Measurements from ENCODE around the gene SPATS2. TPM values are rescaled to one million over a fixed set of nuclear protein-coding genes. Genes with fewer than 3 reads are reported as not detected.

SPATS2 gene
- total RNA-seq, 1 donor from 2014 or later, result 14.8 TPM

DNA sequence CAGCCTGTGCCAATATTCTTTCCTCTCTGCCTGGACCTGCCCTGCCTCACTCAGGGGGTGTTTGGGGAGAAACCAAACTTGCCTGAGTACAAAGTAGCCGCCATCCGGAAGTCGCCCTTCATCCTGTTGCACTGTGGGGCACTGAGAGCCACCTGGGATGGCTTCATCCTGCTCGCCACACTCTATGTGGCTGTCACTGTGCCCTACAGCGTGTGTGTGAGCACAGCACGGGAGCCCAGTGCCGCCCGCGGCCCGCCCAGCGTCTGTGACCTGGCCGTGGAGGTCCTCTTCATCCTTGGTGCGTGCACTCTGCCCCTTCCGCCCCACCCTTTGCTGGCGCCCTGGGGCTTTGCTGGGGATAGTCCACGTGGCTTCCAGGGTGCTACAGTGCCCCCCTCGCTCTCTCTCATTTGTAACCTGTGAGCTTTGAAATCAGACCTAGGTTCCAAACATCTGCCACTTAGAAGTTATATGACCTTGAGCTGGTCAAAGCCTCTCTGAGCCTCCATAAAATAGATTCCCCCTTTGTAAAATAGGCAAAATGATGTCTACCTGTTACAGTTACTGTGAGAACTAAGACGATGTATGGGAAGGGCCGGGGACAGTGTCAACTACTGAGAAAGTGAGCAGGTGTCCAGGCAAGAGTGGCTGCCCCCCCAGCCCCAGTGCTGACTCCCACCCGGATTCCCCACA, 176.1 kb downstream of the SPATS2 start:
- DNase-seq (ENCODE audit: low spot score) (no peak), ATAC-seq (no peak)
- intact Hi-C loops (cut with DNase I), result no loop called here

- DNase-seq (ENCODE audit: low spot score), result no peak
- no peak for ATAC-seq
- intact Hi-C loops (cut with DNase I), result no loop called here
Measured at GRCh38 chr12:49543914-49544815, 176.9 kb downstream of the SPATS2 start.

- intact Hi-C loops (cut with DNase I), result no loop called here
- DNase-seq (ENCODE audit: low spot score) (no peak), ATAC-seq (no peak)
Measured at GRCh38 chr12:49545815-49546214, 178.6 kb downstream of the SPATS2 start.

- DNase-seq (ENCODE audit: low spot score) (no peak), ATAC-seq (no peak)
- intact Hi-C loops (cut with DNase I), result no loop called here
Measured at GRCh38 chr12:49546481-49546880, 179.2 kb downstream of the SPATS2 start.

DNA sequence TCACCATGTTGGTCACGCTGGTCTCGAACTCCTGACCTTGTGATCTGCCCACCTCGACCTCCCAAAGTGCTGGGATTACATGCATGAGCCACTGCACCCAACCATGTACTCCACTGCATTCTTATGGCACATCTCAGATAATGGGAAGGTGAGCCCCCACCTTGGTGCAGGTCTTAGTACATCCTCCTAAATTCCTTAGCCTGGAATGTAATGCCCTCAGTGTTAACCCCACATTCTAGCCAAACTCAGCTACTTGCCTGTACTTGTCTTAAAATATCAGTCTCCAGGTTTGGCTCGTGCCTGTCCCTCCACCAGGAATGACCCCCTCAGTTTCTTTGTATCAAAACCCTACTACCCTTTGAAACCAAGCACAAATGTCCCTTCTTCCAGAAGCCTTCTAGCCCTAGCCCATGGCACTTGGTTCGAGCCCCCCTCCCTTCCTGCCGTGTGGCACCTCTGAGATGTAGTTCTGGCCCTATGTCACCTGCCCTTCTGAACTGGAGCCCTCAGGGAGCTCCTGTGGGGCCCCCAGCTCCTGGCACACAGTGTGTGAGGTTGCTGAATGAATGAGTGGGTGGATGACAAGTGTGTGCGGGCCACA, 179.9 kb downstream of the SPATS2 start:
- DNase-seq (ENCODE audit: low spot score) (no peak), ATAC-seq (no peak)
- intact Hi-C loops (cut with DNase I), result no loop called here

GRCh38 chr12:49548481-49548821, 181.2 kb downstream of the SPATS2 start:
- DNase-seq (ENCODE audit: low spot score), result no peak
- ATAC-seq, result no peak

DNA sequence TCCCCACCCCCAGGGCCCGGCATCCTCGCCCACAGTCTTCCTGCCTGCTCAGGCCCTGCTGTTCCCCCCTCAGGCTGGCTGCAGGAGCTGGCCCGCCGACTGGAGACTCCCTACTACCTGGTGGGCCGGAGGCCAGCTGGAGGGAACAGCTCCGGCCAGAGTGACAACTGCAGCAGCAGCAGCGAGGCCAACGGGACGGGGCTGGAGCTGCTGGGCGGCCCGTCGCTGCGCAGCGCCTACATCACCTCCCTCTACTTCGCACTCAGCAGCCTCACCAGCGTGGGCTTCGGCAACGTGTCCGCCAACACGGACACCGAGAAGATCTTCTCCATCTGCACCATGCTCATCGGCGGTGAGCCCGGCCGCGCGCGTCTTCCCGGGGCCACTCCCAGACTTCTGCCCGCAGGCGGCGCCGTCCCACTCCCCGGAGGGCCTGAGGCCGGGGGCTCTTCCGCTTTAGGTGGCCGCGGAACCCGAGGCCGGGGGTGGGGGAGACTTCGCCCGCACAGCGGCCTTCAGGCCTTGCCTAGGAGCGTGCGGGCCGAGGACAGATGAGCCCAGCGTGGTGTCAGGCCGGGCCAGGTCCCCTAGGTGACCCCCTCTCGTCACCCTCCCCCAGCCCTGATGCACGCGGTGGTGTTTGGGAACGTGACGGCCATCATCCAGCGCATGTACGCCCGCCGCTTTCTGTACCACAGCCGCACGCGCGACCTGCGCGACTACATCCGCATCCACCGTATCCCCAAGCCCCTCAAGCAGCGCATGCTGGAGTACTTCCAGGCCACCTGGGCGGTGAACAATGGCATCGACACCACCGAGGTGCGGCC, 181.8 kb downstream of the SPATS2 start:
- peak; percentile 56 for ATAC-seq
- intact Hi-C loops (cut with DNase I), result no loop called here
- no peak for DNase-seq (ENCODE audit: low spot score)

More at GRCh38 chr12:49548481-49548821, 181.2 kb downstream of the SPATS2 start:
- intact Hi-C loops (cut with DNase I), result no loop called here

DNA sequence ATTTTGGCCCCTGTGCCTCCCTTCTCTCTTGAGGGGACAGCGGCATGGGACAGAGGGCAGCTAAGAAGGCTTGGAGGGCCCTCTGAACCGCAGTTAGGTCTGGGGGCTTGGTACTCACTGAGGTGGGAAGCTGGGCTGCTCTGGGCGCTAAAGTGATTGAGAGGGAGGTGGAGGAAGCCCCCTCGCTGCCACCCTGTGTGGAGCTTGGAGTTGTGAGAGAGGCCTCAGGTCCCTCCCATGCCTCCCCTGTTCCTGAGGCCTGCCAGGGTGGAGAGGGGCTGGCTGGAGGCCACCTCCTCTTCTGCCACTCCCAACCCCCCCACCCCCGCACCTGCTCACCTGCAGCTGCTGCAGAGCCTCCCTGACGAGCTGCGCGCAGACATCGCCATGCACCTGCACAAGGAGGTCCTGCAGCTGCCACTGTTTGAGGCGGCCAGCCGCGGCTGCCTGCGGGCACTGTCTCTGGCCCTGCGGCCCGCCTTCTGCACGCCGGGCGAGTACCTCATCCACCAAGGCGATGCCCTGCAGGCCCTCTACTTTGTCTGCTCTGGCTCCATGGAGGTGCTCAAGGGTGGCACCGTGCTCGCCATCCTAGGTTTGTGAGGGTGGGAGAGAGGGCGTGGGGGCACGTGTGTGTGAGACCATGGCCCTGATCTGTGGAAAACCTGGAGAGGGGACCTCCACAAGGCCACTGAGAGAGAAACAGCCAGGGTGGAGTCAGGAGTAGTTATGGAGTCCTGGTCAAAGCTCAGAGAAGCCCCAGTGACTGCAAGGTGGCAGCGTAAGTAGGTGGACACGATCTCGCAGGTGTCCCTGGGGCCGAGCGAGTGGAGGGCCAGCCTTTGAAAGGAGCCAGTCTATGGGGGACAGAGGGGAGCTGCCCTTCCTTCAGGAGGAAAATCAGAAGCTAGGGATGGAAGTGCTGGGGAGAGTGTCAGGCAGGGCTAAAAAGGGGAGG, 182.8 kb downstream of the SPATS2 start:
- DNase-seq (ENCODE audit: low spot score), result no peak
- ATAC-seq, result no peak
- intact Hi-C loops (cut with DNase I), result no loop called here

DNA sequence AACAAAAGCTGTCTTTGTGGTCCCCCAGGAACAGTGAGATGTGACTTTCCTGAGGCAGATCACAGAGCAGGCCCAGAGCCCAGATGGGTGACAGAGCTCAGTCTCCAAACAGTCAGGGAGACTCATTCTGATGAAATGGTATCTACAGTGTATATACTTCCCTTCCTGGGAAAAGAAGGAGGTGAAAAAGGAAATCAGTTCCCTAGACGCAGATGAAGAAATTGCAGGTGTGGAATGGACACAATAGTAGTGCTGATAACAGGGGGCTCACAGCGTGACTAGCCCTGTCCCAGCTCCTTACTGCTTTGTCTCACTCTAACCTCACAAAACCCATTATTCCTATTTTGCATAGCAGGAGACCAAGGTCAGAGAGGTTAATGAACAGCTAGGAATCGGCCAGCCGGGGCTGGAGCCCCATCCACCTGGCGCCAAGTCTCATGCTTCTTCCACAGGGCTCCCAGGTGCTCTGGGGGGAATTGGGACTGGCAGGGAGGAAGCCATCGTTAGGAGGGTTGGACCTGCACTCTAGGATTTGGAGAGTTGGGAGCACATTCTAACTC, 183.5 kb downstream of the SPATS2 start:
- ATAC-seq (no peak), DNase-seq (ENCODE audit: low spot score) (no peak)
- intact Hi-C loops (cut with DNase I), result no loop called here

DNA sequence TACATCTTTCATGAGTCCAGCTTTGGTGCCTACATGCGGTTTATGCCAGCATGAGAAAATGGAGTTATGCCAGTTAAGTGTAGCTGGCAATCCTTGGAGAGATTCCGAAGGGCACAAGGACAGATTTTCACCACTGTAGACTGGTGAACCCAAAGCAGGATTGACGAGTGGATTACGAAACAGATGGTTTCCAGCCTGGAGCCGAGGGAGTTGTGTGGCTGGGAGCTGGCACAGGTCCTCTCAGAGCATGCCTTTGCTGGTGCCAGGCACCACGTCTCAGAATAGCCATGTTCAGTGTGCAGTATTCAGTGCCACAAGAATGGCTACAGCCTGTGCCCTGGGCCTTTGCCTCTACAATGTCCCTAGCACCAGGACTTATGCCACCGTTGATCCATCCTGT, 184.8 kb downstream of the SPATS2 start:
- no peak for DNase-seq (ENCODE audit: low spot score)
- no peak for ATAC-seq
- intact Hi-C loops (cut with DNase I), result no loop called here

GRCh38 chr12:49552425-49552824, 185.2 kb downstream of the SPATS2 start:
- DNase-seq (ENCODE audit: low spot score) (no peak), ATAC-seq (no peak)
- intact Hi-C loops (cut with DNase I), result no loop called here

GRCh38 chr12:49552899-49553298, 185.6 kb downstream of the SPATS2 start:
- ATAC-seq (no peak), DNase-seq (ENCODE audit: low spot score) (no peak)
- intact Hi-C loops (cut with DNase I), result no loop called here

DNA sequence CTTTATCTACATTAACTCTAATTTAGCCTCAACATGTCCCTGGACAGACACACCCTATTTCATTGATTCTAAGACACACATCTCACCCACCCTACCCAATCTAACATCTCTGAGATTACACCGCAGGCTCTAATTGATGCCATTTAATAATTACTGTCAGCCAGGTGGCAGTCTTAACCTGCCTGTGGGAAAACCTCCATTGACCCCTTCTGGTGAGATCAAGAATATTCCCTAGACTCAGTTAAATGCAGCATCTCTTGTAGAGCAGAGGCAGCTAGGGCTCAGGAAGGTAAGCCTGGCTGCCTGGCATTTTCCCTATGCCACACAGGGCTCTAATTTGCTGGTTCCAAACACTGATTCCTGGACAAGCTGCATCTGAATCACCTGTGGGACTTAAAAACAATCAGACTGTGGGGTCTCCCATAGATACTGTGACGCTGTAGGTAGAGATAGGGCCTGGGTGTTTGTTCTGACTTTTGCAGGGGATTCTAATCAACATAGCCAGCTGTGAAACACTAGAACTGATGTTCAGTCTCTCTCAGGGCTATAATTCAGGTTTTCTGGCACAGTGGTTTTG, 186.3 kb downstream of the SPATS2 start:
- intact Hi-C loops (cut with DNase I), result no loop called here
- DNase-seq (ENCODE audit: low spot score) (no peak), ATAC-seq (no peak)

GRCh38 chr12:49554266-49554665, 187.0 kb downstream of the SPATS2 start:
- intact Hi-C loops (cut with DNase I), result no loop called here
- DNase-seq (ENCODE audit: low spot score) (no peak), ATAC-seq (no peak)

DNA sequence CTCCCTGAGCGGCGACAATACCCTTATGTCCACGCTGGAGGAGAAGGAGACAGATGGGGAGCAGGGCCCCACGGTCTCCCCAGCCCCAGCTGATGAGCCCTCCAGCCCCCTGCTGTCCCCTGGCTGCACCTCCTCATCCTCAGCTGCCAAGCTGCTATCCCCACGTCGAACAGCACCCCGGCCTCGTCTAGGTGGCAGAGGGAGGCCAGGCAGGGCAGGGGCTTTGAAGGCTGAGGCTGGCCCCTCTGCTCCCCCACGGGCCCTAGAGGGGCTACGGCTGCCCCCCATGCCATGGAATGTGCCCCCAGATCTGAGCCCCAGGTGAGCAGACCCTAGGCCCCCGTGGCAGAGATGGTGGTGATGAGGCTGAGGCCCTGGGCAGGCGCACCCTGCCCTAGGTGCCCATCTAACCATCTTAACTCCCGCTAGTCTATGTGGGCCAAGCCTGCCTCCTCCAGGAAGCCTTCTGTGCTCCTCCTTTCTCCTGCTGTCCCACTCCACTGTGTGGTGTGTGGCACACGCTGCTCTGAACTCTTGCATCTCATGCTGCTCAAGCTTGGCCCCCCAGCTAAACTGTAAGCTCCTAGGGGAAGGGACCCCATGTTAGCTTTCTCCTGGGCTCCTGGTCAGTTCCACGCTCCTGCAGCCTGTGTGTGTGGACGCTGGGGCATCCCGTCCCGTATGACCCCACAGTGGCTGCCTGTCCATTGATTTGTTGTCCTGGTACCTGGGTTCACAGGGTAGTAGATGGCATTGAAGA, 188.5 kb downstream of the SPATS2 start:
- ATAC-seq (no peak), DNase-seq (ENCODE audit: low spot score) (no peak)
- intact Hi-C loops (cut with DNase I), result no loop called here

DNA sequence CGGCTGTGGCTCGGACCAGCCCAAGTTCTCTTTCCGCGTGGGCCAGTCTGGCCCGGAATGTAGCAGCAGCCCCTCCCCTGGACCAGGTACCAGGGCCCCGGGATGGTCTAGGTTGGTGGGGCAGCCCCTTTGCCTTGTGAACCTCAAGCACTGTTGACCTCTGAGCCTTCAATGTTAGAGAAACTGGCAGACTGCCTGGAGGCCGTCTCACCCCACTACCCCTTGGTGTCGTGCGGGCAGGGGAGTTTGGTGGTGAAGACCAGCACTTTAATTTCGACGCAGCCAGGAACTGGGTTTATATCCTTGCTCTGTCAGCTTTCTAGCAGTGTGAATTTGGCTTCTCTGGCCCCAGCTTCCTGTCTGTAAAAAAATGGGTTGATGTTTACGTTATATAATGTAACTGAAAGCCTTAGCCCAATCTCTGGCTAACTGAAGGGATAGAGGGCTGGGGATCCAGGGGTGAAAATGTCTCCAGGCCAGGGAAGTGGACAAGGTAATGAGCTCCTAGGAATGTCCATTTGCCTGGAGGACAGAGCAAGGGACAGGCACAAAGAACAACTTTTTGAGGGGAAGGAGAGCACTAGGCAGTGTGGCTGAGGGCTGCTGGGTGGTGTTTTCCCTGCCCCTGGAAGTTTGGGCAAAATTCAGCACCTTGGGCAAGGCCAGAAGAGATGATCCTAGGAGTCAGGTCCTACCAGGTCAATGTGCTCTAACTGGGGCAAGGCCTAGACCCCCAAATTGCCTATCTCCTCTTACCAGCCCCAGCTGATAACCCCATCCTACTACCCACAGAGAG, 189.3 kb downstream of the SPATS2 start:
- intact Hi-C loops (cut with DNase I), result no loop called here
- DNase-seq (ENCODE audit: low spot score), result no peak
- no peak for ATAC-seq
